Right lobe of liver (tissue), 6 donors: ENCODE results near the gene GFPT1. TPM values are rescaled to one million over a fixed set of nuclear protein-coding genes. Genes with fewer than 3 reads are reported as not detected.

Experiments
- ATAC-seq, 4 donors: fragments of 200-7000 bp; cut with Tn5 transposase; one replicate each; pipeline ENCODE4 v1.9.1; 2020; ENCODE audit warnings: mild to moderate bottlenecking in 4 of 4, moderate library complexity in 4 of 4
- DNase-seq, 3 donors: peaks; one replicate each; pipeline ENCODE4 v3.0.0-alpha.2; 2020
- H3K27ac ChIP-seq, 3 donors: fragments of 200-600 bp; one replicate each; pipeline ENCODE4 v1.8.0; 2022
- H3K27me3 ChIP-seq, 2 donors: fragments of 200-600 bp; one replicate each; pipeline ENCODE4 v1.8.0; 2022
- H3K36me3 ChIP-seq, 4 donors: fragments of 200-600 bp; sonication (generic) in 1 of 4; one replicate each; pipeline versions ENCODE4 v1.5.1 to v1.8.0; 2017 to 2022; ENCODE audit warnings: control low read depth in 1 of 4
- H3K4me1 ChIP-seq, 4 donors: fragments of 200-600 bp; sonication (generic) in 1 of 4; one replicate each; pipeline versions ENCODE4 v1.5.1 to v1.8.0; 2017 to 2022; ENCODE audit warnings: control low read depth in 1 of 4
- H3K4me3 ChIP-seq, 3 donors: fragments of 200-600 bp; one replicate each; pipeline ENCODE4 v1.8.0; 2022
- H3K9me3 ChIP-seq, 4 donors: fragments of 200-600 bp; sonication (generic) in 1 of 4; one replicate each; pipeline versions ENCODE4 v1.5.1 to v1.8.0; 2017 to 2022; ENCODE audit warnings: control low read depth in 1 of 4
- POLR2A ChIP-seq: fragments of 450-650 bp; IDR thresholded peaks from one replicate; pipeline ENCODE4 v1.6.1; 2017; ENCODE audit warnings: antibody characterized with exemption, mild to moderate bottlenecking
- WGBS: methylation state at CpG from one replicate; pipeline ENCODE4 v1.1.6; 2018; ENCODE audit warnings: low coverage, low lambda C conversion rate; ENCODE audit not compliant: insufficient coverage; ENCODE audit errors: missing lambda C conversion rate; 5-methylcytosine and 5-hydroxymethylcytosine counted together
- intact Hi-C, 2 donors: fragments of 100-400 bp; cut with DNase I; formaldehyde crosslinking; loops; one replicate each; pipeline versions ENCODE4 v1.11.2 to v1.14.1; 2022
- long read RNA-seq: library from polyadenylated mRNA; unstranded; transcript quantifications from one replicate; pipeline ENCODE4 v2.0.0, GENCODE V29; 2019
- total RNA-seq, 6 experiments: library from RNA; depleted of rRNA in 2 of 6; stranded (reverse); fragments of >200 nt in 2 of 6; fragmentation: NEBNext Ultra II Directional in 3 of 6; extraction: Animal tissue kit (Norgen Biotek cat#: 25700) in 3 of 6; gene quantifications; one replicate each; pipeline versions ENCODE4 v1.1.0 to v1.2.4, GENCODE V29; 2016 to 2023
- TF ChIP-seq, protein P1 (sequence below), 4 donors: fragments of 200-600 bp in 3 of 4; fragments of 450-650 bp in 1 of 4; IDR thresholded peaks; one replicate each; pipeline versions ENCODE4 v1.5.1 to v1.8.0; 2016 to 2022; ENCODE audit warnings: antibody characterized with exemption in 4 of 4, mild to moderate bottlenecking in 2 of 4
- donor health status: DM: no; HTN: yes; CAD: no.
- donor health status: DM: no; HTN: no; CAD: no.
- donor health status: DM: no; HTN: no; CAD: no.
- donor health status: DM: no; HTN: yes; CAD: no.
- donor health status: DM: no; HTN: yes; CAD: no.

Gene GFPT1
- 10 to 100 TPM; 20.7 to 46.1 (median 30.5) TPM for total RNA-seq
- long read RNA-seq, full-length matches to known transcripts, result 2 of 9 reads
- long read RNA-seq, partial matches to known transcripts, result 7 of 9 reads
- long read RNA-seq, other reads (novel, unspliced or antisense), result 0 of 9 reads

DNA sequence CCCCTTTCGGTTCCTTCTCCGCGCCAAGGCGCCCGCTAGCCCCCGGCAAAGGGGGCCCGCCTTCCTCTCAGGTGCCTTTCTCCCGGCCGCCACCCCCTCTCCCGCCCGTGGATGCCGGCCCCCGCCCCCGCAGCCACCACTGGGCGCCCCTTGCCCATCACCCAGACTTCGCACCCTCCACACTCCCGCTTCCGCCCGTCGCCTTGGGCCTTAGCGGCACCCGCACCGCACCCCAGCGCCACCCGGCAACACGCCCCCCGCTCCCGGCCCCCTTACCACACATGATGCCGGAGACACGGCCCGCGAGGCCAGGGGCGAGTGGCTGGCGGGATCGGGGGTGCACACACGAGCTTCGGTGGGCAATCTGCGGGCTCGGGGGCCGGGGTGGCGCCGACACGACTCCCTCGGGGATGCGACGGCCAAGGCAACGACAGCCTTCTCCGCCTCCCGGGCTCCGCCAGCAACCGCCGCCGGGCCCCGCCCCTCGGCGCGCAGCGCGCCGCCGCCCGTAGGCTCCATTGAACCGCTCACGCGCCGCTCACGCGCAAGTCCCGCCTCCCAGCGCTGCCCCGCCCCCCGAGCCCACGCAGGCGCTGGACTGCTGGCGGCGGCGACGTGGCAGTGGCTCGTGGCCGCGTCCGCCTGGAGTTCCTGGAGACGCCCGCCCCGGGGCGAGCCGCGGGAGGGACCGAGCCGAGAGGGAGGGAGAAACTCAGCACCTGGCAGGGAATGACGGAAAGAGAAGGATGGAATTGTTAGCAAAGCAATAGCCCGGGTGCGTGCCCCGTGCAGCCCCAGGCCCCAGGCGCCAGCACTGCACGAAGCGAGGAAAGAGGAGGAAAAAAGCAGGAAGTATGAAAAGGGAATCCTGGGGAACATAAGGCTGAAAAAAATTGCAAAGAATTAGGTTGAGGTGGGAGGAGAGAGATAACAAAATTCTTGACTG, at the start of gene GFPT1:
Gene GFPT1 (minus strand): TSS at position 439 of the 946 bp plus-strand sequence. CDS start 156 bp downstream, at position 283.
- H3K27ac ChIP-seq, result peak within 1 kb of the TSS; percentile 69 to 84 (median 81)

DNA sequence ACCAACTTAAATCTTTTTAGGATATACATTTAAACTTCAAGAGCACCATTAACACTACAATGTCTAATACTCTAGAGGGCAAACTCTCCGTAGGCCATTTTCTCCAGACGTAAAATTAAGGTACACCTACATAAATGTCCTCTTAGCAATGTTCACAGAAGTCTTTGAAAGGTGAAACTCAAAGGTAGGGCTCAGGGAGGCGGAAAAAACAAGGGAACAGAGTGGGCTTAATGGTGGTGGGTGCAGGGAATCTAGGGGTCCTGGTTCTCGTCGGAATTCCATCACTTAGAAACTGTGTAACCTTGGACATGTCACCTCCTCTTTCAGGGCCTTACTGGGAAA, 49.5 kb upstream of the GFPT1 start:
- Histone ChIP-seq H3K36me3 (no peaks in the 10 kb centered on the region), H3K4me3 (peak overlapping the region; percentile 82 to 96 (median 92)), H3K4me1 (peaks cover 0 to 12% (median 2%) of the 10 kb centered on the region in 4 donors), H3K9me3 (no peaks in the 10 kb centered on the region), H3K27me3 (no peaks in the 10 kb centered on the region), H3K27ac (peak overlapping the region; percentile 85 to 96 (median 95))
- ATAC-seq (no peak), DNase-seq (no peak)
- 3% methylated on average over 5 of the region's 5 CpGs for WGBS
- intact Hi-C loops, result no loop called here
- TF ChIP-seq POLR2A, result no peak
- TF ChIP-seq, protein P1, sequence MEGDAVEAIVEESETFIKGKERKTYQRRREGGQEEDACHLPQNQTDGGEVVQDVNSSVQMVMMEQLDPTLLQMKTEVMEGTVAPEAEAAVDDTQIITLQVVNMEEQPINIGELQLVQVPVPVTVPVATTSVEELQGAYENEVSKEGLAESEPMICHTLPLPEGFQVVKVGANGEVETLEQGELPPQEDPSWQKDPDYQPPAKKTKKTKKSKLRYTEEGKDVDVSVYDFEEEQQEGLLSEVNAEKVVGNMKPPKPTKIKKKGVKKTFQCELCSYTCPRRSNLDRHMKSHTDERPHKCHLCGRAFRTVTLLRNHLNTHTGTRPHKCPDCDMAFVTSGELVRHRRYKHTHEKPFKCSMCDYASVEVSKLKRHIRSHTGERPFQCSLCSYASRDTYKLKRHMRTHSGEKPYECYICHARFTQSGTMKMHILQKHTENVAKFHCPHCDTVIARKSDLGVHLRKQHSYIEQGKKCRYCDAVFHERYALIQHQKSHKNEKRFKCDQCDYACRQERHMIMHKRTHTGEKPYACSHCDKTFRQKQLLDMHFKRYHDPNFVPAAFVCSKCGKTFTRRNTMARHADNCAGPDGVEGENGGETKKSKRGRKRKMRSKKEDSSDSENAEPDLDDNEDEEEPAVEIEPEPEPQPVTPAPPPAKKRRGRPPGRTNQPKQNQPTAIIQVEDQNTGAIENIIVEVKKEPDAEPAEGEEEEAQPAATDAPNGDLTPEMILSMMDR (IDR thresholded peaks at IDR 0.05), result no peak

More for the DNA sequence above, at the start of gene GFPT1:
- under 1% methylated on average over 50 of the region's 97 CpGs for WGBS
- Histone ChIP-seq H3K27me3 (no peaks in the 10 kb centered on the region), H3K36me3 (no peaks in the 10 kb centered on the region), H3K4me3 (peak within 1 kb of the TSS; percentile 69 to 86 (median 79)), H3K4me1 (peaks cover 0 to 15% (median 5%) of the 10 kb centered on the region in 4 donors), H3K9me3 (no peaks in the 10 kb centered on the region)
- intact Hi-C loops, result no loop called here
- ATAC-seq (peak; percentile 94 to 99 (median 98)), DNase-seq (peak; percentile 96)
- TF ChIP-seq, protein P1 (IDR thresholded peaks at IDR 0.05), result no peak
- TF ChIP-seq POLR2A, result peak; percentile 88

DNA sequence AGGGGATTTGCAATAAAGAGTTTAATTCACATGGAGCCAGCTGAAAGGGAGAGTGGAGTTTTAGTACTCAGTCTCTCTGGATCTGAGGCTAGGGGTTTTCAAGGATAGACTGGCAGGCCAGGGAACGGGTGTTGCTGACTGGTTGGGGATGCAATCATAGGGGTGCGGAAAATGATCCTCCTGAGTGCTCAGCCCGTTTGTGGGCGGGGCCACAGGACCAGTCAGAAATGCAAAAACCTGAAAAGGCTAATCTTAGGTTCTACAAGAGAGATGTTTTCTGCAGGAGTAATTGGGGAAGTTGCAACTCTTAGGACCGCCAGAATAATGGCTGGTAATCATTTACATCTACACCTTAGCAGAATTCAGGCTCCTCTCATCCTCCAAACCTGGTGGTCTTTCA, 47.7 kb upstream of the GFPT1 start:
- Histone ChIP-seq H3K27ac (no peak overlapping the region), H3K27me3 (no peaks in the 10 kb centered on the region), H3K9me3 (no peaks in the 10 kb centered on the region), H3K4me1 (peaks cover 0 to 12% (median 2%) of the 10 kb centered on the region in 4 donors), H3K4me3 (no peak overlapping the region), H3K36me3 (peaks cover 0 to 7% (median 3%) of the 10 kb centered on the region in 4 donors)
- intact Hi-C loops, result no loop called here
- ATAC-seq (no peak), DNase-seq (no peak)
- 94% methylated on average over 5 of the region's 5 CpGs for whole genome bisulfite sequencing
- TF ChIP-seq POLR2A, result no peak

DNA sequence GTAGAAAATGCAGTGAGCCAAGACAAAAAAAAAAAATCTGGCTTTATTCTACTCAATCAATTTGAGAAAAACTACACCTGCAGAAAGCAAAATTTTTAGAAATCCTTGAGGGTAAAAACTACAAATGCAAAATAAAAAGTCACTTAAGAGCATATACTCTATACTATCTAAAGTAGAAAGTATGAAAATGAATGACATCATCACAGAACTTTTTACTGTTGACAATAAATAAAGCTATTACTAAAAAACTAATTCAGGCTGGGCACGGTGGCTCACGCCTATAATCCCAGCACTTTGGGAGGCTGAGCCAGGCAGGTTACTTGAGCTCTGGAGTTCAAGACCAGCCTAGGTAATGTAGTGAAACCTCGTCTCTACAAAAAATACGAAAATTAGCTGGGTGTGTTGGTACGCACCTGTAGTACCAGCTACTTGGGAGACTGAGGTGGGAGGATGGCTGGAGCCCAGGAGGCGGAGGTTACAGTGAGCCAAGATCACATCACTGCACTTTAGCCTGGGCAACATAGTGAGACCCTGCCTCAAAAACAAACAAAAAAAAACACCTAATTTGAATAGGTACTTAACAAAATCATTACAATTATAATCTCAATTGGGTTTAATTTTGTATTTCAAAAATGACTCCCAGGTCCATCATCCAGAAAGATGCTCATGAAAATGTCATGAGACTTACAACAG, 42.6 kb upstream of the GFPT1 start:
- Histone ChIP-seq H3K4me1 (peaks cover 0 to 3% (median 0%) of the 10 kb centered on the region in 4 donors), H3K36me3 (peaks cover 0 to 40% (median 7%) of the 10 kb centered on the region in 4 donors), H3K27me3 (no peaks in the 10 kb centered on the region), H3K9me3 (no peaks in the 10 kb centered on the region), H3K27ac (no peak overlapping the region), H3K4me3 (no peak overlapping the region)
- TF ChIP-seq, protein P1 (IDR thresholded peaks at IDR 0.05), result no peak
- TF ChIP-seq POLR2A, result no peak
- ATAC-seq (no peak), DNase-seq (no peak)
- 92% methylated on average over 6 of the region's 6 CpGs for WGBS
- intact Hi-C loops, result no loop called here
